Glutamatergic neuron (in vitro differentiated cells): ENCODE measurements around the gene MEGF9. TPM values are rescaled to one million over a fixed set of nuclear protein-coding genes. Genes with fewer than 3 reads are reported as not detected.

Experiments
- DNase-seq: peaks from one replicate; pipeline ENCODE4 v3.0.0; 2022
- H3K27ac Mint-ChIP-seq: one replicate; pipeline ENCODE4 v1.8.0; 2020; ENCODE audit warnings: mild to moderate bottlenecking, mixed read lengths, inconsistent platforms; ENCODE audit not compliant: unreplicated experiment
- H3K27me3 Mint-ChIP-seq: one replicate; pipeline ENCODE4 v1.8.0; 2020; ENCODE audit warnings: mild to moderate bottlenecking, moderate library complexity, mixed read lengths, inconsistent platforms; ENCODE audit not compliant: unreplicated experiment
- H3K36me3 Mint-ChIP-seq: one replicate; pipeline ENCODE4 v1.8.0; 2020; ENCODE audit warnings: mild to moderate bottlenecking, mixed read lengths, inconsistent platforms; ENCODE audit not compliant: unreplicated experiment
- H3K4me1 Mint-ChIP-seq: one replicate; pipeline ENCODE4 v1.8.0; 2020; ENCODE audit warnings: mild to moderate bottlenecking, low read depth, mixed read lengths, inconsistent platforms; ENCODE audit not compliant: unreplicated experiment
- H3K4me3 Mint-ChIP-seq: one replicate; pipeline ENCODE4 v1.8.0; 2020; ENCODE audit warnings: mild to moderate bottlenecking, mixed read lengths, inconsistent platforms; ENCODE audit not compliant: unreplicated experiment
- H3K9me3 Mint-ChIP-seq: one replicate; pipeline ENCODE4 v1.8.0; 2020; ENCODE audit warnings: mild to moderate bottlenecking, moderate library complexity, mixed read lengths, inconsistent platforms; ENCODE audit not compliant: unreplicated experiment
- total RNA-seq: library from RNA; stranded (reverse); fragmentation: NEBNext Ultra II Directional; extraction: Animal tissue kit (Norgen Biotek cat#: 25700); gene quantifications from one replicate; pipeline ENCODE4 v1.2.1, GENCODE V29; 2021; ENCODE audit not compliant: unreplicated experiment
- TF ChIP-seq, protein P1 (sequence below): fragments of 200-600 bp; sonication (generic); IDR thresholded peaks from one replicate; pipeline ENCODE4 v1.5.0; 2021; ENCODE audit not compliant: partially characterized antibody, unreplicated experiment

Gene MEGF9
- total RNA-seq, 1 donor from 2014 or later, result 25.4 TPM

DNA sequence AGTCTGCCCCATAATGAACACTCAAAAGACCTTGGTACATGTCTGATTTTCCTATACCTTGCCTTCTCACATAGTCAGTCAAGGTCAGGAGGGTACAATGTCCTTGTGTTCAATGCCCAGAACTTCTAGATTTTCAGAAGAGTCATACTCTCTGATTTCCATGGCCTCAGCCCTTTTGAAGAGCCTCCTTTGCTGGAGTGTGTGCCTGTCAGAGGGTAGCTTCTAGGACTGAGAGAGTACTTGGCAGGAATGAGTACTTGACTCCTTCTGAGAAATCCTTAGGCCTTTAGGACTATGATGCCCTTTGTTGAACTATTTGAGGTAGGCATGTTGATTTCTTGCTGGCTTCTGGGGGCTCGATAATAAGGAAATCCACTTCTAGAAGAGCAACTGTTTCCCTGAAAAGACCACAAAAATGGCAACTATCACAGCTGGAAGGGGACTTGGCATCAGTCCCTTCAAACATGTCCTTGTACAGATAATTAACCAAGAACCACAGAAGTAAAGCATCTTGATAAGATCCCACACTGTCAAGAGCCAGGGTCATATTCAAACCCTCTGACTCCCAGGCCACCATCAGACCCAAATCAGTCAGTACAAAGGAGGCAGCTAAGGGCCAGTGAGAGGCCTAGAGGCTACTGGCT, 10.6 kb upstream of the MEGF9 start:
- H3K4me3 Mint-ChIP-seq, result no peak overlapping the region
- no peak overlapping the region for H3K27ac Mint-ChIP-seq
- H3K27me3 Mint-ChIP-seq, result no peaks in the 10 kb centered on the region
- no peaks in the 10 kb centered on the region for H3K9me3 Mint-ChIP-seq
- DNase-seq, result no peak
- peaks cover 3% of the 10 kb centered on the region for H3K4me1 Mint-ChIP-seq
- no peaks in the 10 kb centered on the region for H3K36me3 Mint-ChIP-seq
- TF ChIP-seq, protein P1, sequence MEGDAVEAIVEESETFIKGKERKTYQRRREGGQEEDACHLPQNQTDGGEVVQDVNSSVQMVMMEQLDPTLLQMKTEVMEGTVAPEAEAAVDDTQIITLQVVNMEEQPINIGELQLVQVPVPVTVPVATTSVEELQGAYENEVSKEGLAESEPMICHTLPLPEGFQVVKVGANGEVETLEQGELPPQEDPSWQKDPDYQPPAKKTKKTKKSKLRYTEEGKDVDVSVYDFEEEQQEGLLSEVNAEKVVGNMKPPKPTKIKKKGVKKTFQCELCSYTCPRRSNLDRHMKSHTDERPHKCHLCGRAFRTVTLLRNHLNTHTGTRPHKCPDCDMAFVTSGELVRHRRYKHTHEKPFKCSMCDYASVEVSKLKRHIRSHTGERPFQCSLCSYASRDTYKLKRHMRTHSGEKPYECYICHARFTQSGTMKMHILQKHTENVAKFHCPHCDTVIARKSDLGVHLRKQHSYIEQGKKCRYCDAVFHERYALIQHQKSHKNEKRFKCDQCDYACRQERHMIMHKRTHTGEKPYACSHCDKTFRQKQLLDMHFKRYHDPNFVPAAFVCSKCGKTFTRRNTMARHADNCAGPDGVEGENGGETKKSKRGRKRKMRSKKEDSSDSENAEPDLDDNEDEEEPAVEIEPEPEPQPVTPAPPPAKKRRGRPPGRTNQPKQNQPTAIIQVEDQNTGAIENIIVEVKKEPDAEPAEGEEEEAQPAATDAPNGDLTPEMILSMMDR, result no peak

DNA sequence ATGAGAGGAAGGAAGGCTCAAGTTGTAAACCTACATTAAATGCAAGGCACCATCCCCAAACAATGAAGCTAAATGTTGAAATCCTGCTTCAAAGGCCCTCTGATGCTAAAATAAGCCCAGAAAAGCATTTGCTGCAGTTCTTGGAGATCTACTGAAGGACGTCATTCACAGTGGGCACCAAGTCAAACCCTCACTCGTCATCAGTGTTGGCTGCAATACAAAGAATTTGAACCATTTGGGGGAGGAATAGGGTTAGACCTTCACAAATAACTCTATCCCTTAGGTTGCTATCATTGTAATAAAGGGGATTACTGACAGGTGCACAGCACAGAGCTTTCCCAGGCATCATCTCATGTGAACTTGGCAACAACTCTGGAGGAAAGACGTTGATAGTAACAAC, 9.3 kb upstream of the MEGF9 start:
- Mint-ChIP-seq H3K4me3 (no peak overlapping the region), H3K9me3 (no peaks in the 10 kb centered on the region), H3K4me1 (peaks cover 2% of the 10 kb centered on the region), H3K27me3 (peaks cover 2% of the 10 kb centered on the region), H3K36me3 (no peaks in the 10 kb centered on the region), H3K27ac (no peak overlapping the region)
- TF ChIP-seq, protein P1, result no peak
- no peak for DNase-seq

DNA sequence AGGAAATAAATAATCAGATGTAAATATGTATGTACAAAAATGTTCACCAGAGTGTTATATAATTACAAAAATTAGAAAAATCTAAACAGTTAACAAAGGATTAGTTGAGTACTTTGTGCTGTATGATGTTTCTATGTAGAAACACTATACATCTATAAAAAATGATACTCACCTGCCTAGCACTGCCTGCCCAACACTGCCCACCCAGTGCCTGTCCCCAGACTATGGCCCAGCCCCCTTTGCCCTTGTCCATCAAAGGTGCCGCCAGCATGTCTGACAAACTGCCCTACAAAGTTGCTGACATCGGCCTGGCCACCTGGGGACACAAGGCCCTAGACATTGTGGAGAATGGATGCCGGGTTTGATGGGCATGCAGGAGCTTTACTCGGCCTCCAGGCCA, 6.1 kb upstream of the MEGF9 start:
- H3K36me3 Mint-ChIP-seq, result no peaks in the 10 kb centered on the region
- no peak overlapping the region for H3K27ac Mint-ChIP-seq
- no peaks in the 10 kb centered on the region for H3K4me1 Mint-ChIP-seq
- DNase-seq, result no peak
- TF ChIP-seq, protein P1, result no peak
- no peak overlapping the region for H3K4me3 Mint-ChIP-seq
- no peaks in the 10 kb centered on the region for H3K9me3 Mint-ChIP-seq
- peaks cover 2% of the 10 kb centered on the region for H3K27me3 Mint-ChIP-seq

DNA sequence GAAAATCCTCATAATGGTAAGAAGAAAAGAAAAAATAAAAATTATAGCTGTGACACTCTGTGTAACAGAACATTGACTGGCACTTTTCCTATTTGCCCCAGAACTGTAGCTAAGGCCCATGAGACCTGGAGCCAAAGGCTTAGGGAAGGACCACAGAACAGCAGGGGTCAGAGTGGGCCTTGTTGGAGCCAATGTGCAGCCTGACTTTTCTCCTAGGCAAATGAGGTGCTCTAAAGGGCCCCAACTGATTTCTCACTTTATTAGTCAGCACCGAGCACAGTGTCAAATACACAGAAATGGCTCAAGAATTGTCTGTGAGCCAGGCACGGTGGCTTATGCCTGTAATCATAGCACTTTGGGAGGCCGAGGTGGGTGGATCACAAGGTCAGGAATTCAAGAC, 4.0 kb upstream of the MEGF9 start:
- peaks cover 3% of the 10 kb centered on the region for H3K27me3 Mint-ChIP-seq
- H3K36me3 Mint-ChIP-seq, result no peaks in the 10 kb centered on the region
- TF ChIP-seq, protein P1, result no peak
- H3K27ac Mint-ChIP-seq, result no peak overlapping the region
- DNase-seq, result no peak
- H3K4me1 Mint-ChIP-seq, result peaks cover 2% of the 10 kb centered on the region
- no peaks in the 10 kb centered on the region for H3K9me3 Mint-ChIP-seq
- H3K4me3 Mint-ChIP-seq, result no peak overlapping the region

DNA sequence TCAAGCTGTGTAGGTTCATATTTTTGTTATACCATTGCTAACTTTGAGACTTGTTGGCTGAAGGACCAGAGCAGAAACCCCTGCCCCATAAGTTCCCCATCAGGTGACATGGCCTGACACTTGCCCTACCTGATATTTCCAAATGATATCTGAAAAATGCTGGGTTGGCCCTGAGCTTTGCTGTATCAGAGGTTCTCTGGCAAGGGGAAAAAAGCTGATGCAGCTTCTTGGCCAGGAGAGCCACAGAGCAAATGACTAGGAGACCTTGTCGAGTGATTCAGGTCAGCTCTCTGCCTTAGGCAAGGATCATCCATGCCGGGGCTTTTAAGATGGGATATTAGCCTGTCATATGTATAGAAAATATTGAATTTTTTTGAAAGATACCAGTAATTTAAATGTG, 2.9 kb upstream of the MEGF9 start:
- no peak overlapping the region for H3K4me3 Mint-ChIP-seq
- peaks cover 4% of the 10 kb centered on the region for H3K9me3 Mint-ChIP-seq
- H3K27ac Mint-ChIP-seq, result no peak overlapping the region
- peaks cover 5% of the 10 kb centered on the region for H3K36me3 Mint-ChIP-seq
- peaks cover 6% of the 10 kb centered on the region for H3K27me3 Mint-ChIP-seq
- H3K4me1 Mint-ChIP-seq, result peaks cover 4% of the 10 kb centered on the region
- TF ChIP-seq, protein P1, result no peak
- DNase-seq, result no peak
